ENCODE results near the gene STAG1.

DNA sequence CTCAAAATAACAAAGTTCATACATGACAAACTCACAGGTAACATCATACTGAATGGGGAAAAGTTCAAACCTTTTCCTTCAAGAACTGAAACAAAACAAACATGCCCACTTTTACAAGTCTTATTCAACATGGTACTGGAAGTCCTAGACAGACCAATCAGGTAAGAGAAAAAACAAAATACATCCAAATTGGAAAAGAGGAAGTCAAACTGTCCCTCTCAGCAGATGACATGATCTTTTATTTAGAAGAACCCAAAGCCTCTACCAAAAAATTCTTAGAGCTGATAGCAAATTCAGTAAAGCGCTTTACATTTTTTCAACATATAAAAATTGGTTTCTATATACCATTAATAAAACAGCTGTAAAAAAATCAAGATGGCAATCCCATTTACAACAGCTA, 219.4 kb downstream of the STAG1 start:
- TF ChIP-seq, protein P1, sequence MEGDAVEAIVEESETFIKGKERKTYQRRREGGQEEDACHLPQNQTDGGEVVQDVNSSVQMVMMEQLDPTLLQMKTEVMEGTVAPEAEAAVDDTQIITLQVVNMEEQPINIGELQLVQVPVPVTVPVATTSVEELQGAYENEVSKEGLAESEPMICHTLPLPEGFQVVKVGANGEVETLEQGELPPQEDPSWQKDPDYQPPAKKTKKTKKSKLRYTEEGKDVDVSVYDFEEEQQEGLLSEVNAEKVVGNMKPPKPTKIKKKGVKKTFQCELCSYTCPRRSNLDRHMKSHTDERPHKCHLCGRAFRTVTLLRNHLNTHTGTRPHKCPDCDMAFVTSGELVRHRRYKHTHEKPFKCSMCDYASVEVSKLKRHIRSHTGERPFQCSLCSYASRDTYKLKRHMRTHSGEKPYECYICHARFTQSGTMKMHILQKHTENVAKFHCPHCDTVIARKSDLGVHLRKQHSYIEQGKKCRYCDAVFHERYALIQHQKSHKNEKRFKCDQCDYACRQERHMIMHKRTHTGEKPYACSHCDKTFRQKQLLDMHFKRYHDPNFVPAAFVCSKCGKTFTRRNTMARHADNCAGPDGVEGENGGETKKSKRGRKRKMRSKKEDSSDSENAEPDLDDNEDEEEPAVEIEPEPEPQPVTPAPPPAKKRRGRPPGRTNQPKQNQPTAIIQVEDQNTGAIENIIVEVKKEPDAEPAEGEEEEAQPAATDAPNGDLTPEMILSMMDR (IDR thresholded peaks at IDR 0.05; ENCODE audit: low read depth, low read length): no peak
- no peak for TF ChIP-seq EZH2phosphoT487 (IDR thresholded peaks at IDR 0.05; ENCODE audit: low read depth)

Measured in OCI-LY3 (cell line).